ENCODE data around the gene ANO2. TPM values are rescaled to one million over a fixed set of nuclear protein-coding genes. Genes with fewer than 3 reads are reported as not detected.

Gene ANO2
- total and polyA plus RNA-seq, 2 experiments from 2014 or later = 0.21 TPM; not detected in 1

GRCh38 chr12:5567016-5567725 lies 377.9 kb downstream of the ANO2 start:
- Histone ChIP-seq H3K27me3 (no peaks in the 10 kb centered on the region), H3K36me3 (no peaks in the 10 kb centered on the region), H3K4me1 (ENCODE audit: low read depth) (no peaks in the 10 kb centered on the region), H3K9me3 (ENCODE audit: low read depth) (no peaks in the 10 kb centered on the region), H3K27ac (no peak overlapping the region), H3K4me3 (no peak overlapping the region)
- TF ChIP-seq CTCF (IDR thresholded peaks at IDR 0.05; ENCODE audit: low read depth, low read length) = no peak
- peak in 1 of 2 donors; percentile 6 for DNase-seq (ENCODE audit: low read depth in 1 of 2, low spot score in 1 of 2)

GRCh38 chr12:5565933-5566599 lies 379.0 kb downstream of the ANO2 start:
- no peaks in the 10 kb centered on the region for H3K27me3 ChIP-seq
- no peaks in the 10 kb centered on the region for H3K36me3 ChIP-seq
- H3K9me3 ChIP-seq (ENCODE audit: low read depth) = no peaks in the 10 kb centered on the region
- no peak overlapping the region for H3K4me3 ChIP-seq
- no peak for TF ChIP-seq CTCF (IDR thresholded peaks at IDR 0.05; ENCODE audit: low read depth, low read length)
- peak in 1 of 2 donors; percentile 6 for DNase-seq (ENCODE audit: low read depth in 1 of 2, low spot score in 1 of 2)
- H3K4me1 ChIP-seq (ENCODE audit: low read depth) = no peaks in the 10 kb centered on the region
- H3K27ac ChIP-seq = no peak overlapping the region

GRCh38 chr12:5562581-5562980 lies 382.5 kb downstream of the ANO2 start:
- no peak for DNase-seq (ENCODE audit: low read depth in 1 of 2, low spot score in 1 of 2)
- H3K27me3 ChIP-seq = no peaks in the 10 kb centered on the region
- H3K4me3 ChIP-seq = no peak overlapping the region
- H3K27ac ChIP-seq = no peak overlapping the region
- H3K4me1 ChIP-seq (ENCODE audit: low read depth) = no peaks in the 10 kb centered on the region
- H3K9me3 ChIP-seq (ENCODE audit: low read depth) = no peaks in the 10 kb centered on the region
- TF ChIP-seq CTCF (IDR thresholded peaks at IDR 0.05; ENCODE audit: low read depth, low read length) = no peak
- no peaks in the 10 kb centered on the region for H3K36me3 ChIP-seq

- Histone ChIP-seq H3K27ac (no peak overlapping the region), H3K36me3 (no peaks in the 10 kb centered on the region), H3K4me3 (no peak overlapping the region), H3K4me1 (ENCODE audit: low read depth) (no peaks in the 10 kb centered on the region), H3K9me3 (ENCODE audit: low read depth) (no peaks in the 10 kb centered on the region), H3K27me3 (no peaks in the 10 kb centered on the region)
- TF ChIP-seq CTCF (IDR thresholded peaks at IDR 0.05; ENCODE audit: low read depth, low read length) = no peak
- DNase-seq (ENCODE audit: low read depth in 1 of 2, low spot score in 1 of 2) = no peak
Measured at GRCh38 chr12:5561846-5562245, 383.2 kb downstream of the ANO2 start.

GRCh38 chr12:5561057-5561456 lies 384.0 kb downstream of the ANO2 start:
- H3K27ac ChIP-seq = no peak overlapping the region
- TF ChIP-seq CTCF (IDR thresholded peaks at IDR 0.05; ENCODE audit: low read depth, low read length) = no peak
- H3K36me3 ChIP-seq = no peaks in the 10 kb centered on the region
- no peak overlapping the region for H3K4me3 ChIP-seq
- H3K9me3 ChIP-seq (ENCODE audit: low read depth) = no peaks in the 10 kb centered on the region
- DNase-seq (ENCODE audit: low read depth in 1 of 2, low spot score in 1 of 2) = no peak
- H3K4me1 ChIP-seq (ENCODE audit: low read depth) = no peaks in the 10 kb centered on the region
- no peaks in the 10 kb centered on the region for H3K27me3 ChIP-seq

Measured in cardiac muscle cell (in vitro differentiated cells and primary cell).